ENCODE data around the gene SLC37A3.
"Not testable (repeated sequence)": the region's sequence is repeated elsewhere in the genome, so short reads cannot be mapped to it uniquely, and the experiment has no call there.

Gene SLC37A3

GRCh38 chr7:140342727-140343514, 55.4 kb downstream of the SLC37A3 start:
- DNase-seq = peak in 1 of 2 experiments; percentile 1

GRCh38 chr7:140338959-140339358, 59.4 kb downstream of the SLC37A3 start:
- not testable (repeated sequence) for DNase-seq

- DNase-seq = no peak
Measured at GRCh38 chr7:140334341-140335057, 63.8 kb downstream of the SLC37A3 start.

DNA sequence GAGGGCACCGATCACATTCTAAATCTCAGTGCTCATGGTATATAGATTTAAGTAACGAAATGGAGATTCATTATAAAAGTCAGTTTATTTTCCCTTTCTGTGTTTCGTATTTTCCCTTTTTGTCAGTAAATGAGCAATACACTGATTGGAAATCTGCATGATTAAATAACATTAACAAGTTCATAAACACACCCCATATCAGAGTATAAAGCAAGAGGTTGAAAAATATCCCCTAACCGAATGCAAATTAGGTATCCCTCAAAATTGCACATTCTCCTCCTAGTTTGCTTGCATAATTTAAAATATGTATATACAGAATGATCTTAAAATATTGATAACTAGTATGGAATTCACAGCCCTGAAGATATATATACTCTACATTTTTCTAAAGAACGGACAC, 64.6 kb downstream of the SLC37A3 start:
- no peak for DNase-seq

DNA sequence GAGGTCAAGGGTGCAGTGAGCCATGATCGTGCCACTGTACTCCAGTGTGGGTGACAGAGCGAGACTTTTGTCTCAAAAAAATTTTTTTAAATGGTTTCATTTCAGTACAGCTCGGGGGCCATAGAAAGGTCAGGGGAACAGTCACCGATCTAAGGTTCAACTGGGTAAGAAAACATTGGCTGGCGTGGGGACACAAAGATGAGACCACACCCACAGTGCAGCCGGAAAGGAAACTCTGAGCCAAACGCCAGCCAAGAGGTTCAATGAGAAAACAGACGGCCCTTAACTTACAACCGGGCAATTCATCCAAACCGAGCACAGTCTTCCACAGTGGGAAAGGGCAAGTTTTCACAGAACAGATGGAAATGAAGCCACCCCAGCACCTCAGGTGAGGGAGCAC, 65.1 kb downstream of the SLC37A3 start:
- DNase-seq = no peak

DNA sequence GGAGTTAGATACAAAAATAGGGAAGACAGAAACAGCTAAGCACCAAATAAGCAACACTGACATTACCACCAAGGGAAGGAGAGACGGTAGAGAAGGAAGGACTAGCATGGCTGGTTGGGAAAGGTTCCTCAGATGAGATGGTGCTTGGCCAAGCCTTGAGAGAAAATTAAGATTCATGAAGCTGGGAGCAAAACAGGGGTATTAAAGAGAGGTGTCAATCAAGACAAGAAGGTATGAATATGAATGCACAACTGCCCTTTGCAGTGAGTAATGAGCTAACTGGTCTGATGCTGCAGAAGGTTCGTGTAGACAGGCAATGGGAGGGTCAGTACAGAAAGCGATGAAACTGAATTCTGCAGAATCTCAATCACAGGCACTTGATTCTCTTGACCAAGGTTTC, 67.7 kb downstream of the SLC37A3 start:
- no peak for DNase-seq

DNA sequence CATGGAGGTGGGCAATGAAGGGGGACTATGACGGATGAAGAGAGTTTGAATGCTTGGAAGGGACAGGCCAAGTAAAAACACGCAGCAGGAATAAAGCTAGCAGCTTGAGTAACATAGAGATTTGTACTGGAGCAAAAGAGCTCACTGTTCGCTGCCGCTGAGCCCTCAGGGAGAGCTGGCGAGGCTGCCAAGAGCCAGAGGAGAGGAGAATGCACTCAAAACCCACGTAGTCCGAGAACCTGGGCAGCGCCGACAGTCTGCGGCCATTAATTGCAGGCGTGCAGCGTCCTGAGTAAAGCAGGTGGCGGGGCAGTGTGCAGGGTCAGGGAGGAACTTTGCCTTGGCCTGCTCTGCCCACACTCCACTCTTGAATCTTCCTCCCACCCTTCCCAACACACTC, 68.2 kb downstream of the SLC37A3 start:
- DNase-seq = no peak

- DNase-seq = no peak
Measured at GRCh38 chr7:140327261-140327661, 71.1 kb downstream of the SLC37A3 start.

DNA sequence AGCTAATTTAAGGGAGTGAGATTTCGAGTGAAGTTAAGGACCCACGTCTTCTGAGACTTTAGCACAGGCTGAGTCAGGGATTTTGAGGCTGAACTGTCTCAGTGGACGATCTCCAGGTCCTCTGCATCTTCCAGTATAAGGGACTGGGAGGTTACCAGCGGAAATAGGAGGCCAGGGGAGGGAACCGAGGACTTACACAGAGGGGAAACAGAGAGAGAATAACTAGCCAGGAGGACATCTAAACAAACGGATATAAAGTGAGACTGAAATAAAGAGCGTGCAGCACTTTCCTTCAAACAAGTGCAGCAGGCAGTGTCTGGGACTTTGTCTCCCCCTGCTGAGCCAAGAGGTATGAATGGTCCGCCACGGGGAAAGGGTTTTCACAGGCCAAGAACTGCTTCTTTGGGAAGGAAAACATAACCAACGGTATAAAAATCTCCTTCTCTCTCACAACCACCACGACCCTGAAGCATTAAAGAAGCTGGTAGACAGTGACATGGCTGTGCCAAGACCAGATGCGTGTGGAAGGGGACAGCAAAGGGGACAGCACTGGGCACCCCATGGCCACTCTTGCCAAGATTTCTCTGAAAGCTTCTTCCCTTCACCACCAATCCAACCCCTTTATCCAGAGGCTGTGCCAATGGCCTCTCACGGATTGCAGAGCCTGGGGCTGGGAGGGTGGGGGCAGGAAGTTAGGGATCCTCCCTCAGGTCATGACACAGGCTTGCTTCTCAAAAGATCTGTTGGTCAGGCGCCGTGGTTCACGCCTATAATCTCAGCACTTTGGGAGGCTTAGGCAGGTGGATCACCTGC, 72.0 kb downstream of the SLC37A3 start:
- peak; percentile 5 to 20 for DNase-seq

DNA sequence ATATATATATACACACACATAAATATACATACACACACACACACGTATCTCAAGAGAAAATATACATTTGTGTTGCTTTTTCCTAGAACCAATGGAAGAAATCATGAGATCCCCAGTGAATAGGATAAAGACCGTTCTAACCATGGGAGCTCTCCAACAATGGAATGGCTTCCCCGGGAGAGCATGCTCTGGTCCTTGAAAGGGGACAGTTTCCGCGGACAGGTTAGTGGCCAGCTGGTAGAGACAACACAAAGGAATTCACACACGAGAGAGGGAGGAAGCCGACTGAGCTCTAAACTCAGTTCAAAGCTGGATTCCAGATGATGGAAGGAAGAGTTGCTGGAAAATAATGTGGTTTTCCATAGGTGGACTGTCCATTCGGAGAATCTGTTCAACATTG, 72.7 kb downstream of the SLC37A3 start:
- DNase-seq = no peak

DNA sequence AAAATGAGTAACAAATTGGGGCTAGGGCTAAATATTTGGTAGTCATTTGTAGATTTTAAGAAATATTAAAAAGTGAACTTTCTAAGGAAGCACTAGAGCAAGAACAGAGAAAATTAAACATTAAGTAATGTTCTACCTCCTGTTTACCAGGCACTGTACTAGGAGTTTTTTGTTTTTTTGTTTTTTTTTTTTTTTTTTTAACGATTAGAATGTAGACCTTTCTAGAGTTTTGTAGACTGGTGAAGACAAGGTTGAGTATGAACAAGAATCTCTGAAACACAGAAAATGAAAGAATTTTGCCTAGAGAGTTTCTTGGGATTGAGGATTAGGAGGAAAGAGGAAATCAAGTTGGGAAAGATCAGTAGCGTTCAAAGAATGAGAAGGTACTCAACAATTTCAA, 73.6 kb downstream of the SLC37A3 start:
- DNase-seq = no peak

DNA sequence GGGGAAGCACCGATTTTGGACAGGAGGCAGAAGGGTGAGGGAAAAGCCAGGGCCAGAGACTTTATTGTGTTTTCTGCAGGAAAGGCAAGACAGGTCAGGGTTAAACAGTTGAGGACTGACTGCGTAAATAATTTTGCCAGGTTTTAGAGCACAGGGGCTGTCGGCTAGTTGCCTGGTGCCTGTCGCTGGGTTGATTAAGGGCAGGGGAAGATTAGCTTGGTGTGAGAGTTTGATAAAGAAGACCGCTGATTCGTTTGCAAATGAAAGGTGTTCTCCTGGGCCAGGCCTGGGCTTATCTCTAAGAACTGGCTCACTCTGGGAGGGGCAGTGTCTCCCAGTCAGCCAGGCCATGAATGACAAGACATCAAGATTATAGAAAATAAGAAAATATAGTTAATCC, 75.6 kb downstream of the SLC37A3 start:
- DNase-seq = no peak

DNA sequence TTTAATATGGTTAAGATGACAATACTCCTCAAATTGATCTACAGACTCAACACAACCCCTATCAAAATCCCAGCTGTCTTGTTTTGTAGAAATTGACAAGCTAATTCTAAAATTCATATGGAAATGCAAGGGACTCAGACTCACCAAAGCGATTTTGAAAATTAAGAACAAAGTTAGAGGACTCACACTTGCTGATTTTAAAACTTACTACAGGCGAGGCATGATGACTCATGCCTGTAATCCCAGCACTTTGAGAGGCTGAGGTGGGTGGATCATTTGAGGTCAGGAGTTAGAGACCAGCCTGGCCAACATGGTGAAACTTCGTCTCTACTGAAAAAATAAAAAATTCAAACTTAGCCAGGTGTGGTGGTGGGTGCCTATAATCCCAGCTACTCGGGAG, 78.3 kb downstream of the SLC37A3 start:
- not testable (repeated sequence) for DNase-seq

DNA sequence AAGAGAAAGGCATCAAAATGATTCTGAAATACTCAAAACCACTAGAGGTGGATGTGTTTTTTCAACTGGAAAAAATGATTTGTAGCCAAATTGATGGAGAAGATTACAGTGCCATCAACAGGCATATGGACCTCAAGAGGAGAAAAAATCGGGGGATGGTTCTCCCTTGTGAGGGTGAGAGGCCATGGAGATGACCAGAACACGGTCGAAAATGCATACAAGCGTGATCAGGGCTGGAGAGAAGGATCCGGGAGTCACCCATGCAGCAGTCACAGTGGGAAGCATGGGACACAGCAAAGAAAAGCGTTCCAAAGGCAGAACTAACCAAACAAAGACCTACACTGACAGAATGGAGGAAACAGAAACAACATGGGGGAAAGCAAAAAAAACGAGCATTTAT, 80.3 kb downstream of the SLC37A3 start:
- DNase-seq = no peak

GRCh38 chr7:140317597-140317996, 80.7 kb downstream of the SLC37A3 start:
- DNase-seq = no peak

GRCh38 chr7:140316165-140316661, 82.1 kb downstream of the SLC37A3 start:
- no peak for DNase-seq

GRCh38 chr7:140315498-140316164, 82.7 kb downstream of the SLC37A3 start:
- no peak for DNase-seq

DNA sequence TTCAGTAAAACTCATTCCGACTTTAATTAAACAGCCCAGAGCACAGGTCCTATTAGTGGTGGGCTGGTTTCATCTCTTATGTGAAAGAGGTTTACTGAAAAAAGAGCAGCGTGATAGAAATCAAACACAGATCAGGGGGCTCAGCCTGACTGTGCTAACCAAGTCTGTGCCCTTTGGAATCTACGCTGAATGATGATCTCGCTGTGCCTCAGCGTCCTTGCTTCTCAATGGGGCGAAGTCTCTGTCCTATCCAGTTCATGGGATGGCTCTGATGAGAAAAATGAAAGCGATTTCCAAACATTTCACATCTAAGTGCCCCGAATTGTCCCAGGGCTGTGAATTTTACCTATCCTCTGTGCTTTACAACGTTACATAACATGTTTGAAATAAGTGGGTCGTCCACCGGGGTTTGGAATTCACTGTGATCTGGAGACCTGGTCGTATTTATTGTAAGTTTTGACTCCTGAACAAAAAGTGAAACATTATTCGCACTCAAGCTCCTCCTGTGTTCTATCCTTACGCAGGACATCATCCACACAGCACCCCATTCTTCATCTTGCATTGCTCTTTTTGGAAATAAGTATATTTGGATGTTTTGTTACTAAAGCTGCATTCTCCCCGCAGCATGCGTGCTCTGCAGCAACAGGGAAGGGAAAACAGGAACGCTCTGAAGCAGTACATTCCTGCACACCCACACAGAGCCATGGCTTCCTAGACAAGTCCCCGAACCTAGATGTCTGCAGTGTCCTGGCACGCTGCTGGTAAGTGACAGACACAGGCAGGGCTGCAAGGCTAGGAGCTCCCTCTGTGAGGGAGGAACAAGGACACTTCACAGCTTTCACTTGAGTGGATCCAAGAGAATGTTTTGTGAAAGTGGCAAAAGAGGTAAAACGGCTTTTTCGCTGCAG, 83.5 kb downstream of the SLC37A3 start:
- no peak for DNase-seq

- no peak for DNase-seq
Measured at GRCh38 chr7:140312141-140312846, 86.0 kb downstream of the SLC37A3 start.

DNA sequence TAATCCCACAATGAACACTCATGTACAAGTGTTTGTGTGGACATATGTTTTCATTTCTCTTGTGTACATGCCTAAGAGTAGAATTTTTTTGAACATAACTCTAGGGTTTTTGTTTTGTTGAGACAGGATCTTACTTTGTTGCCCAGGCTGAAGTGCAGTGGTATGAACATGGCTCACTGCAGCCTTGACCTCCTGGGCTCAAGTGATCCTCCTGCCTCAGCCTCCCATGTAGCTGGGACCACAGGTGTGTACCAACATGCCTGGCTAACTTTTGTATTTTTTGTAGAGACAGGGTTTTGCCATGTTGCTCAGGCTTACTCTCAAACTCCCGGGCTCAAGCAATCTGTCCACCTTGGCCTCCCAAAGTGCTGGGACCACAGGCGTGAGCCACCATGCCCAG, 87.2 kb downstream of the SLC37A3 start:
- DNase-seq = not testable (repeated sequence)

Measured in NCI-H1930 (cell line).